ENCODE measurements around the gene ANKRD44. TPM values are rescaled to one million over a fixed set of nuclear protein-coding genes. Genes with fewer than 3 reads are reported as not detected.
"Not testable (repeated sequence)": the region's sequence is repeated elsewhere in the genome, so short reads cannot be mapped to it uniquely, and the experiment has no call there.

The ANKRD44 gene
- total and polyA plus RNA-seq, 12 donors: 1.1 to 20.1 (median 6.9) TPM

DNA sequence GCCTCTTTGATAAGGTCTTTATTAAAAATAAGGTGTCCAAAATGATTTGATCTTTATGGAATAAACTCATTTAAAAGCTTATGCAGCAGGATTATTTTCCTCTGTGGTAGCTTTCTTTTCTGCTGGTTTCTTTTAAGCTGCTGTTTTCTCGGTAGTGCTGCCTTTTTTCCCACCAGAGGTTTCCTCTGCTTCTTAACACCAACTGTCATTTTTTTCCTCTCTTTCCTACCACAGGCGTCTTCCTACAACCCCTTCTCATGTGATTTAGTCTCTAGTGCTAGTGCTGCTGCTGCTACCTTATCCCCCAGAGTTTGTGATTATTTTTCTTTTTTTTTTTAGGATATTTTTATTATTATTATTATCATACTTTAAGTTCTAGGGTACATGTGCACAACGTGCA, 281.9 kb downstream of the ANKRD44 start:
- Histone ChIP-seq H3K27me3 (no peaks in the 10 kb centered on the region), H3K27ac (no peak overlapping the region), H3K36me3 (peaks cover 0 to 48% (median 0%) of the 10 kb centered on the region in 9 donors), H3K9me3 (no peaks in the 10 kb centered on the region), H3K4me1 (peaks cover 0 to 6% (median 0%) of the 10 kb centered on the region in 9 donors), H3K4me3 (no peak overlapping the region)
- ATAC-seq (no peak), DNase-seq (no peak)
- no peak for TF ChIP-seq CTCF (IDR thresholded peaks at IDR 0.05)
- intact Hi-C loops (cut with DNase I): no loop called here
- 87 to 89% methylated on average over 3 of the region's 3 CpGs for WGBS, 2 donors

DNA sequence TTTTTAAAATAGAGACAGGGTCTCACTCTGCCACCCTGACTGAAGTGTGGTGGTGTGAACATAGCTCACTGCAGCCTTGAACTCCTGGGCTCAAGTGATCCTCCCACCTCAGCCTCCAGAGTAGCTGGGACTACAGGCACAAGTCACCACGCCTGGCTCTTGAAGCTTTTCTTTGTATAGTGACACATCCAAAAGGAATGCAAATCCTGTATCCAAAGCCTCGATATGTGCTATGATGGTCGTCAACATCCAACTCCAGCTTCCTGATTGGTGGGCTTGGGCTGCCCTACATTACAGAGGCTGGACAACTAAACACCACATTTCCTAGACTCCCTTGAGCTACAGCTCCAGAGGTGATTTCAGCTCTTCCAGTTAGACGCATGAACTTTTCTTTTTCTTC, 282.4 kb downstream of the ANKRD44 start:
- WGBS, 2 donors: 51 to 54% methylated on average over 4 of the region's 4 CpGs
- intact Hi-C loops (cut with DNase I): no loop called here

DNA sequence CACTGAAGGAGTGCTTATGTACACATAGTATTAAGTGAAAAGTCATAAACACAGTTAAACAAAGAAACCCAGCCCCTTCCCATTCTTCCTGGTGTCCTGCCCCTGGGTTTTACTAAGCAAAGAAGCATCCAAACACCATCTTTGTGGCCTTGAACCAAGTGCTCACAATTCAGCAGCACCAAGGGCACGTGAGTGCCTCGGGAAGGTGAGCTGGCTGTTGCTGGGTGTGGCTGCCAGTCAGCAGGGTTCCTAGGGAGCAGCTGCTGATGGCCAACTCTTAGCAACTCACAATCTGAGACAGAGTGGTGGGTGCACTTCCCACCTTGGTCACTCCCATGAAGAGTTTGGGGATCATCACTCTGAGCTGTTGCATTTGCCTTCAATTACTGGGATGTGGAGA, 286.4 kb downstream of the ANKRD44 start:
- no peak for TF ChIP-seq CTCF (IDR thresholded peaks at IDR 0.05)
- no peak for ATAC-seq

More for the DNA sequence above, 282.4 kb downstream of the ANKRD44 start:
- no peak for ATAC-seq
- Histone ChIP-seq H3K27me3 (no peaks in the 10 kb centered on the region), H3K4me1 (peaks cover 0 to 6% (median 0%) of the 10 kb centered on the region in 9 donors), H3K4me3 (no peak overlapping the region), H3K27ac (no peak overlapping the region), H3K9me3 (no peaks in the 10 kb centered on the region), H3K36me3 (peaks cover 0 to 48% (median 0%) of the 10 kb centered on the region in 9 donors)
- TF ChIP-seq CTCF (IDR thresholded peaks at IDR 0.05): no peak
- no peak for DNase-seq

DNA sequence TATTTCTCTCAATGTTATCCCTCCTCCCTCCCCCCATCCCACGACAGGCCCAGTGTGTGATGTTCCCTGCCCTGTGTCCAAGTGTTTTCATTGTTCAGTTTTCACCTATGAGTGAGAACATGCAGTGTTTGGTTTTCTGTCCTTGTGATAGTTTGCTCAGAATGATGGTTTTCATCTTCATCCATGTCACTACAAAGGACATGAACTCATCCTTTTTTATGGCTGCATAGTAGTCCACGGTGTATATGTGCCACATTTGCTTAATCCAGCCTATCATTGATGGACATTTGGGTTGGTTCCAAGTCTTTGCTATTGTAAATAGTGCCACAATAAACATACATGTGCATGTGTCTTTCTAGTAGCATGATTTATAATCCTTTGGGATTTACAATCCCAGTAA, 289.7 kb downstream of the ANKRD44 start:
- WGBS, 2 donors: 96 to 98% methylated on average over 2 of the region's 2 CpGs
- H3K36me3 ChIP-seq: peaks cover 0 to 54% (median 0%) of the 10 kb centered on the region in 9 donors
- H3K4me3 ChIP-seq; H3K27ac ChIP-seq; H3K4me1 ChIP-seq; ATAC-seq; intact Hi-C loops (cut with DNase I); H3K27me3 ChIP-seq; H3K9me3 ChIP-seq; DNase-seq: not testable (repeated sequence)

More for the DNA sequence above, 286.4 kb downstream of the ANKRD44 start:
- peaks cover 0 to 47% (median 0%) of the 10 kb centered on the region in 9 donors for H3K36me3 ChIP-seq
- no peaks in the 10 kb centered on the region for H3K27me3 ChIP-seq
- intact Hi-C loops (cut with DNase I): no loop called here
- DNase-seq: no peak
- WGBS, 2 donors: 77 to 86% methylated on average over 2 of the region's 2 CpGs
- no peak overlapping the region for H3K27ac ChIP-seq
- no peaks in the 10 kb centered on the region for H3K4me1 ChIP-seq
- H3K4me3 ChIP-seq: no peak overlapping the region
- peaks cover 0 to 4% (median 0%) of the 10 kb centered on the region in 11 donors for H3K9me3 ChIP-seq

DNA sequence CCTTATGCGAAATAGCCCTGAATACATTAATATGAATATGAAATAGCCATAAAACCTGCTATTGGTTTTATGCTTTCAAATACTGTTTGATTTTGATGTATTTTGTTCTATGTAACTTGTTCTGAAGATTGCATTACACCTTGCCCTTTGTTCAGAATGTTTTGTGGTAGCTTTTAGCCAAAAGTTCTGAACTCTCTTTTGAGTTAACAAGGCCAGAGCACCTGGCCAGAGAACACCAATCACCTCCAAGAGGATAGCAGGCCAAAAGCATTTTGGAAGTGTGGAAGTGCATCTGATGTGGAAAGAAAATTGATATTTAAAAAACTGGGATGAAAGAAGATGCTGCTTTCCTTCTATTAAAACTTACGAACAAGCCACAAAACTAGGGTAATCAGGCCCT, 297.5 kb downstream of the ANKRD44 start:
- no peaks in the 10 kb centered on the region for H3K9me3 ChIP-seq
- 97 to 98% methylated on average over 2 of the region's 2 CpGs for WGBS, 2 donors
- no peak for DNase-seq
- peaks cover 0 to 7% (median 0%) of the 10 kb centered on the region in 9 donors for H3K4me1 ChIP-seq
- H3K36me3 ChIP-seq: peaks cover 0 to 48% (median 0%) of the 10 kb centered on the region in 9 donors
- ATAC-seq: no peak
- intact Hi-C loops (cut with DNase I): loop anchor here in 9 of 10 donors (2.0 to 10.0 kb wide), 12 partner anchors 88 to 366 kb away; partner anchors contain the start of genes ANKRD44 (in 1 of the 9) and PGAP1 (in 1 of the 9)
- no peak overlapping the region for H3K27ac ChIP-seq
- no peaks in the 10 kb centered on the region for H3K27me3 ChIP-seq
- H3K4me3 ChIP-seq: no peak overlapping the region
- no peak for TF ChIP-seq CTCF (IDR thresholded peaks at IDR 0.05)
